GM18502 (cell line): ENCODE results near the gene NME5.
A peak's percentile ranks its signal among the peaks of the same experiment; 100 is the strongest.
"Not testable (repeated sequence)": the region's sequence is repeated elsewhere in the genome, so short reads cannot be mapped to it uniquely, and the experiment has no call there.

Experiments
- ATAC-seq: cut with Tn5 transposase; IDR thresholded peaks from one replicate; pipeline ENCODE4 v1.9.1; 2021; ENCODE audit warnings: mild to moderate bottlenecking; ENCODE audit not compliant: unreplicated experiment, poor library complexity

NME5 gene

GRCh38 chr5:138138949-138139780, at the start of gene NME5:
Gene NME5, minus strand, starts transcription at chr5:138139428. Its CDS starts 648 bp downstream, at chr5:138138780.
- peak; percentile 64 for ATAC-seq

DNA sequence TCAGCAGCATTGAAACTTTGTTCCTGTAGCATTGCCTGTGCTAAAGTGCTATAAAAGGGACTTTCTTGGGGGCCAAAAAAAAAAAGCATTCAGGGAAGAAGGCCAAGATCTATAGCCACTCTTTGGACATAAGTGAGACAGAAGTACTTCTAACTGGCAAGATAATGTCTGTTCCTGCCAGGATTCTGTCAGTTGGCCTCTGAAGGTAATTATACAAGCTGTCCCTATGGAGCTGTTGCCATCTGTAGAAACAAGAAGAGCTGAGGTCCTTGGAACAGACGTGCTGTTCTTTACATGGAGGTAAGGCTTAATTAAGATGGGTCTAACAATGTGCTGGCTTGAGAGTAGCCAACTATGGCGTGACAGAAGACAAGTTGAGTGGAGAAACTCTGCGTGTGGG, 49.4 kb upstream of the NME5 start:
- ATAC-seq, result no peak

- peak; percentile 82 for ATAC-seq
These were observed 46.8 kb upstream of the NME5 start for GRCh38 chr5:138186002-138186447.

GRCh38 chr5:138182808-138183207, 43.6 kb upstream of the NME5 start:
- no peak for ATAC-seq

- ATAC-seq, result no peak
These were observed 41.6 kb upstream of the NME5 start for GRCh38 chr5:138180841-138181240.

GRCh38 chr5:138180183-138180782, 41.1 kb upstream of the NME5 start:
- ATAC-seq, result no peak

DNA sequence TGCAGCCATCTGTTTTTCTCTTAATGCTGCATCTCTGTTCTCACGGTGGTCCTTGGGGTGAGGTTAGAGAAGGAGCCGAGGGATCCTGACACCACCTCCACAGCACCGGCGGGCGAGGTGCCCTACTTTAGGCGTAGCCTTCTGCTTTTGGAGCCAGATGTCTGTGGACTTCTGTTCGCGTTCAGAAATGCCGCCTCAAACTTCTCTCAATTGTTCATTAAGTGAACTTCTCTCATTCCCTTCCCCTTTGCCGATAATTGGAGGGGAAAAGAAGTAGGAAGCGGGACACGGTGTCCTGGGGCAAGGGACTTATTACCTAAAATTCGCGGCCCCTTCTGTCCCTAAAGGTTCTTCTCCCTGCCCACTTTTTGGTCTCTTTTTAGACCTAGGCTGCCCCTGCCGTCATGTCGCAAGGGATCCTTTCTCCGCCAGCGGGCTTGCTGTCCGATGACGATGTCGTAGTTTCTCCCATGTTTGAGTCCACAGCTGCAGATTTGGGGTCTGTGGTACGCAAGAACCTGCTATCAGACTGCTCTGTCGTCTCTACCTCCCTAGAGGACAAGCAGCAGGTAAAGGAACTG, 40.1 kb upstream of the NME5 start:
- ATAC-seq, result no peak

- peak; percentile 86 for ATAC-seq
These were observed 39.5 kb upstream of the NME5 start, which contains the start of the genes BRD8 and KIF20A for GRCh38 chr5:138178516-138179276. Gene BRD8, minus strand, starts transcription at chr5:138178630. Its CDS starts 16 bp downstream, at chr5:138178614. Gene KIF20A, plus strand, starts transcription at chr5:138179112. Its CDS starts 569 bp downstream, at chr5:138179681.

- no peak for ATAC-seq
These were observed 38.8 kb upstream of the NME5 start for GRCh38 chr5:138177941-138178515.

DNA sequence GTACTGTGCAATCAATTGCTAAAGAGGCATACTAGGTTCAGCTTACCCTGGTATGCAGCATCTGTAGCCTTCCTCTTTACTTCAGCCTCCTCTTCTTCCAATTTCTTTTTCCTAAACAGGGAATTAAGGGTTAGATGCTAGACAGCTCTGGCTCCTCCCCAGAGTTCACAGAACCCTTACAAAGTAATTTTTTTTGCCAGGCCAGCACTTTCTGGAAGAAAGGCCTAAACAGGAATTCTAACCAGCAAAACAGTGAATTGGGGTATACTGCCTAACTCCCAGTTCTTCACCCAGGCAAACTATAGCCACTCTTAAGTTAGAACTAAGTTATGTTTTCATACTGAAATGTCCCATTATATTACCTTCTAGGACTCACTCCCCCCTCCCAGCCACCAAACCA, 31.1 kb upstream of the NME5 start:
- ATAC-seq, result no peak

DNA sequence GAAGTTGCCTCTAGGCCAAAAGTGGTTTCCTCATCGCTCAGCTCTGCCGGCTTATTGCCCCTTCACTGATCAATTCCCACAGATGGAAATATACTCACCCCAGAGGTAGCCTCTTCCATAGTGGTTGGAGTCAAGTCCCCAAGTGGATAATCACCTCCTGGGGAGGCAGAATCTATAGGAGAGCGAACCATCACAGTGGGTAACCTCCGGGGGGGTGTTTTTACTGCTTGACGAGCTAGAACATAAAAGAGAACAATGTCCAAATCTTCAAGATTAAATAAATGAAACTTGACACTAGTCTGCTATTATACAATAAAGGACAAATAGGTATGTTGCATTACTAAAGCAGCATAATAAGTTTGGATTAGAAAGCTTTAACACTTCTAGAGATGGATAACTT, 29.9 kb upstream of the NME5 start:
- ATAC-seq, result no peak

- no peak for ATAC-seq
These were observed 24.5 kb upstream of the NME5 start for GRCh38 chr5:138163721-138164120.

DNA sequence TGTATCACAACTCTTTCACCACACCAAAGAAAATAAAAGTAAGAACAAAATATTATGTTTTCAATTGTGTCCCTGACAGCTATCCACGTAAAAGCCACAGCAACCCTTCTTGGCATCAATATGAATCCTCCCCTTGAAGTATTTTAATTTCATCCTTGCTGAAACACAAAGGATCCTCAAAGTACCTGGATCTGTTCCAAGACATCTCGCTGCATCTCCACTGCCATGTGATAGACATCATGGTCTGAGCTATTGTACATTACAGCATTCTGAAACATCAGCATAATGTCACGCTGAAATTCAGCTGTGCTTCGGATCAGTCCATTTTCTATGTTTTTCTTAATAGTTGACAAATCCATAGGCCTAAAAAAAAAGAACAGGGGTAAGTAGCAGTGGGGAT, 21.5 kb upstream of the NME5 start:
- no peak for ATAC-seq

DNA sequence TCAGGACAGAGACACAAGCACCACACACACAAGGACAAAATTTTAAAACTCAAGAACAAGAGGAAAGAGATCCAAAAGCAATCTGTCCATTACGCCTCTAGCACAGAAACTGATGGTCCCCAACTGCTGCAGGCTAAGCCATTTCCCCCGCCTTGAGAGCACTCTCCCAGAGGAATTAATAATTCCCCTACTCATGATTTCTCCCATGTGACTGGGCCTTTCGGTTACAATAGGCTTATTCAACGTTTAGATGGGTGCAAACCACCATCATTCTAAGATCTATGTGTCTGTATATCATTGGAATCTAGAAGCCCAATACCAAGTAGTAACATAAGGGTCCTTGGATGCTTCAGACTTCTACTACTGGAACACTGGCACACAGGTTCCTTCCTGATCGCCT, 20.4 kb upstream of the NME5 start:
- ATAC-seq, result no peak

DNA sequence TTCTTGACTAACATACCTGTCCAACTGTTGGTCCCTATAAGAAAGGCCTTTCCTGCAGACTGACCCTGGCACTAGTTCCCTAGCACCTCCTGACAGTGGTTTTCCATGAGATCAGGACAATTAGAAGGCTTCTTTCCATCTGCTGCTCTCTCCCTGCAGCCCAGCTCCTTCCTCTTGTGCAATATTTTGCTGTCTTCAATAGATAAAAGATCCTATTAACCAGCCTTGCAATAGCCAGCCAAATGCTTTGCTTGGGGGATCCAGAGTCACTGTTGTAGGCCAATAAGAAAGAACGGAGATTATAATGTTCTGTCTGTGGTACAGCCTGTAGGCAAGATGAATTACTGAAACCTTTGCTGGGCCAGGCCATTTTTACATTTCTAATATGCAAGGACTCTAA, 18.4 kb upstream of the NME5 start:
- ATAC-seq, result no peak

GRCh38 chr5:138155977-138156376, 16.7 kb upstream of the NME5 start:
- not testable (repeated sequence) for ATAC-seq

DNA sequence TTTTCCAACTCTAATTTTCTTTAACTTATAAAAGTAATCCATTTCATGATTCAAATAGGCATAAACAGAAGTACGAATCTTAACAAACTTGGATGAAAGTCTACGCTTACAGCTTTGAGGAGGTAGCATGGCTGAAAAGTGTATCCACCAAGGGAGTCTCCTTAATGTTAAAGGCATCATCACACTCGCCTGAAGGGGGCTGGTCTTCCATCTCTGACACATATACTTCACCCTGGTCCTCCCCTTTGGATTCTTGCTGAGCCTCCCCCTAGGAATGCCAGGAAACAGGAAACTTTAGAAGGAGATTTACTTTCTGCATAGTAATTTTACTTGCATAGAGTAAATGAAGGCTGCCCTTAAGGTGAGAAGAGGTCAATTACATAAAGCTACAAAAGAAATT, 10.3 kb upstream of the NME5 start:
- no peak for ATAC-seq

- no peak for ATAC-seq
These were observed 9.6 kb upstream of the NME5 start for GRCh38 chr5:138148811-138149210.

DNA sequence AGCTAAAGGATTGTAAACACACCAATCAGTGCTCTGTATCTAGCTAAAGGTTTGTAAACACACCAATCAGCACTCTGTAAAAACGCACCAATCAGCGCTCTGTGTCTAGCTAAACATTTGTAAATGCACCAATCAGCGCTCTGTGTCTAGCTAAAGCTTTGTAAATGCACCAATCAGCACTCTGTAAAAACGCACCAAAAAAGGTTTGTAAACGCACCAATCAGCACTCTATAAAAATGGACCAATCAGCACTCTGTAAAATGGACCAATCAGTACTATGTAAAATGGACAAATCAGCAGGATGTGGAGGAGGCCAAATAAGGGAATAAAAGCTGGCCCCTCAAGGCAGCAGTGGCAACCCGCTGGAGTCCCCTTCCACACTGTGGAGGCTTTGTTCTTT, 4.3 kb upstream of the NME5 start:
- not testable (repeated sequence) for ATAC-seq

DNA sequence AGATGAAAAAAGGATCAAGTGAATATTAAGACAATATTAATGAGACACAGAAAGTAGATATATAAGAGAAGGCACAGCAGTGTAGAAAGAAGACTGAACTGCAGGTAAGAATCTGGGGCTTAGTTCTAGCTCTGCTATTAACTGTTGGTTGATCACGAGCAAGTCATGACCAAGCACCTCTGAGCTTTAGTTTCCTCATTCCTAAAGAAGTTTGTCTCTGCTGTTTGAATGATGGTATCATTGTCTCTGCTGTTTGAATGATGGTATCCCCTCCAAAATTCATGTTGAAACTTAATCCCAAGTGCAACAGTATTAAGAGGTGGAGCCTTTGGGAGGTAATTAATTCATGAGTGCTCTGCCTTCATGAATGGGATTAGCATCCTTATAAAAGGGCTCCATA, 2.5 kb upstream of the NME5 start:
- ATAC-seq, result no peak
